NK-92 treated with Interleukin-12 subunit alpha and Interleukin-12 subunit beta, amount 100 ng/mL, for 24 hours (cell line): ENCODE data around the gene AIG1.
"Not testable (repeated sequence)": the region's sequence is repeated elsewhere in the genome, so short reads cannot be mapped to it uniquely, and the experiment has no call there.

Experiments used
- DNase-seq: peaks from one replicate; lab custom pipeline; 2025; lab: John Stamatoyannopoulos, UW

AIG1 gene

DNA sequence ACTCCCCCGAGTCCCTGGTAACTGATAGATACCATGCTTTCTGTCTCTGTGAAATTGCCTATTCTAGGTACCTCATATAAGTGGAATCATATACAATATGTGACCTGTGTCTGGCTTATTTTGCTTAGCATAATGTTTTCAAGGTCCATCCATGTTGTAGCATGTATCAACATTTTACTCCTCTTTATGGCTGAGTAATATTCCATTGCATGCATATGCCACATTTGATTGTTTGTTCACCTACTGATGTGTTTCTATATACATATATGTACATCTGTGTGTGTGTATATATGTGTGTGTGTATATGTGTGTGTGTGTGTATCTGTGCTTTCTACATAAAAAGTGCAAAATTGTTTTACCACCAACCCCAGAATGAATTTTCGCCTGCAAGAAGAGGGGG is 270.7 kb downstream of the AIG1 start:
- no peak for DNase-seq

DNA sequence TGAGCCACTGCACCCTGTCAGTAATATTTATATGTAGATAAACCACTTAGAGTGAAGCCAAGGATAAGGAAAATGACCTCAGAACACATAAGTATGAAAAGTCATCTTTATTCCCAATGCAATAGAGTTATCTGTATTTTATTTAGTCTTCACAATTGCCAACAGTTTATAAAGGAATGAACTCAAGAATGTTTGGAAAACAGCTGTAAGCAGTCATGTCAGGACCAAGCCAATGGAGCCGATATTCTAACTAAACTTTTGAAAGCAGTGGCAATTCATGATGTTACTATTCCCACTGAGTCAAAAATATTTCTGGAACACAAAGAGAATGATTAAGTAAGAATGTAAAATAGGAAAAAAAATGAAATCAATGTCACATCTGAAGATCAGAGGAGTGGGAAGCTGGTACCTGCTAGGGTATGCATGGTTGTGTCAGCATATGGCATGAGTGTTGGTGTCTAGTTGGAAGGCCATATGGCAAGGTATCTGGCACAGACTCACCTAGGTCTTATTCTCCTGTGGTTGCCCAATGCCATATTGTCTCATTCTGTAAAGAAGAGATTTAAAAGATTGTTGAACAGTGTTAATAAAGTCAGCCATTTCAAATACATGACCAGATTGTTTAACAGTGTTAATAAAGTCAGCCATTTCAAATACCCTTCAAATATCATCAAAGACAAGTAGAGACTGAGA is 271.6 kb downstream of the AIG1 start:
- DNase-seq, result no peak

- DNase-seq, result no peak
Observed at GRCh38 chr6:143333081-143333480, 272.4 kb downstream of the AIG1 start.

GRCh38 chr6:143333749-143334520 is 273.2 kb downstream of the AIG1 start:
- DNase-seq, result no peak

- no peak for DNase-seq
Observed at GRCh38 chr6:143335865-143336264, 275.2 kb downstream of the AIG1 start.

- DNase-seq, result no peak
Observed at GRCh38 chr6:143336446-143337152, 275.9 kb downstream of the AIG1 start.

GRCh38 chr6:143337201-143337949 is 276.7 kb downstream of the AIG1 start:
- DNase-seq, result no peak

DNA sequence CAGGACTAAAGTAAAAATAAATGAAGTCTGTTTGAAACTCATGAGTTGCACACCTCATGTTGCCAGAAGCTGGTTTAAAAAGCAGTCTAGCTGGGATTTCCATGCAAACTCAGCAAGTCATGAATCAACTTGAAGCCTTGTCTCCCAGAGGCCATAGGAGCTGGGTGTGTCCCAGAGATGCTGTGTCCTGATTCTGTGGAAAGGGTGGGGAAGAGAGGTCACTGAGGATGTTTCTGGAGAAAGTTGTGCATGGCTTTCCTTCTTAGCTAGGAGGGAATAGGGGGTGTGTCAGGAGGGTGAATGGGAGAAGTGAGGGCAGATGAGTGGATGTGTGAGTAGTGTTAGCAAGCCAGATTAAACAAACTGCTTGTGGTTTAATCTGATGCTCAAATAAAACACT is 278.5 kb downstream of the AIG1 start:
- DNase-seq, result no peak

GRCh38 chr6:143345477-143345876 is 284.8 kb downstream of the AIG1 start:
- DNase-seq, result not testable (repeated sequence)

DNA sequence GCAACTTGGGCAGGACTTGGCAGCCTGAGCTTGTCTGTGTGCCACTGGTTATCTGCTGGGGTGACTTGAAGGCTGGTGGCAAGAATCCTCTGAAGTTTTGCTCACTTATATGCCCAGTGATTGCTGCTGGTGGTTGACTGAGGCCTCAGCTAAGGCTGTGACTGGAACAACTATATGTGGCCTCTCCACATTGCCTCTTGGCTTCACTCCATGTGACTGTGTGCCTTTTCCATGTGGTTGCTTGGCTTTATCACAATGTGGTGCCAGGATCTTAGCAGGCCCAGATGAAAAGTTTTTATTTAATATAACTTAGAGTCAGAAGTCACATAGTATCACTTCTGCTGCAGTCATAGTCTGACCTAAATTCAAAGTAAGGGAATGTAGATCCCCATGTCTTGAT is 285.3 kb downstream of the AIG1 start:
- no peak for DNase-seq

GRCh38 chr6:143348531-143348930 is 287.8 kb downstream of the AIG1 start:
- no peak for DNase-seq

DNA sequence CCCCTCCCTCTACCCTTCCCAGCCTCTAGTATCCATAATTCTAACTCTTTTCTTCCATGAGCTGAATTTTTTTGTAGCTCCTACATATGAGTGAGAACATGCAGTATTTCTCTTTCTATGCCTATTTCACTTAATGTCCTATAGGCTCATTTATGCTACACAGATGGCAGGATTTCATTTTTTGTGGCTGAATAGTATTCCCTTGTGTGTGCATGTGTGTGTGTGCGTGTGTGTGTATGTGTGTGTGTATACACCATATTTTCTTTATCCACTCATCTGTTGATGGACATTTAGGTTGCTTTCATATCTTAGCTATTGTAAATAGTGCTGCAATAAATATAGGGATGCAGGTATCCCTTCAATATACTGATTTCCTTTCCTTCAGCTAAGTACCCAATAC is 288.8 kb downstream of the AIG1 start:
- DNase-seq, result no peak

- no peak for DNase-seq
Observed at GRCh38 chr6:143356101-143356880, 295.6 kb downstream of the AIG1 start.

DNA sequence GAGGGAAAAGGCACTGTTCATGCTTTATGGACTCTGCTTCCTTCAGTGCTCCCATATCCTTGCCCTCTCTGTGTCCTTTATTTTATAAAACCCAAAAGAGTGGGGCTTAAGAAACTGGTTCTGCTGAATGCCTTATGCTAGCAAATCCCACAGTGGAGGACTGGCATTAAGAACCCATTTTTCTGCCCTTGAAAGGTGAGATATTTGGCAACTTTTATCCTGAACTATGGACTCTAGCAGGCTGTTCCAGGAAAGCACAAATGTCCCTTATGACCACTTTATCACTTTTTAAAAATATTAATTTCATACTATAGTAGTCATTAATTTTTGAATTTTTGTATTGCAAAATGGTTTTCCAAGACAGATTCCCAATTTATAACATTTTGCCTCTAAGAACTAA is 296.5 kb downstream of the AIG1 start:
- no peak for DNase-seq

GRCh38 chr6:143357561-143358255 is 297.0 kb downstream of the AIG1 start:
- DNase-seq, result no peak

GRCh38 chr6:143361536-143362191 is 301.0 kb downstream of the AIG1 start:
- no peak for DNase-seq

- DNase-seq, result no peak
Observed at GRCh38 chr6:143362192-143362558, 301.5 kb downstream of the AIG1 start.

DNA sequence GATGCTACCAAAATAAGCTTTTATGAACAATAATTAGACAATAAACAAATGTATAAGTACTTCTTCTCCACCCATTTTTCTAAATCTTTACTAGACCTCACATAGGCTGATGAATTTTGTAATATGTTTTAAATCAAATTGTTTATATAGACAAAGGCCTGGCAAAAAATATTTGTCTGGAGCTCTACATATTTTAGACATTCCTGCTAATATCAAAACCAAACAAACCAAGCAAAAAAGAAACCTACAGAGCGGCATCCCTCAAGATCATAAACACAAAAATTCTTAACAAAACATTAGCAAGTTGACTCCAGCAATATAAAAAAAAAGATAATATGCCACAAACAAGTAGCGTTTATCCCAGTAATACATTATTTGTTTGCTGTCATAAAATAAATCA is 302.6 kb downstream of the AIG1 start:
- DNase-seq, result no peak

GRCh38 chr6:143368426-143368825 is 307.7 kb downstream of the AIG1 start:
- DNase-seq, result no peak

- no peak for DNase-seq
Observed at GRCh38 chr6:143369971-143370370, 309.3 kb downstream of the AIG1 start.
